OCI-LY7 (cell line): ENCODE results near the gene TMEM219. TPM values are rescaled to one million over a fixed set of nuclear protein-coding genes. Genes with fewer than 3 reads are reported as not detected.

Experiments
- BruUV-seq: library from RNA; stranded (reverse); fragments of 400-500 nt; replicated peaks from 2 replicates; lab custom pipeline; 2021; lab: Mats Ljungman, UMichigan
- CTCF ChIA-PET: fragments of 300-600 bp; sonication (Branson Sonifier 250); formaldehyde crosslinking; loops from one replicate; lab custom pipeline; 2022; ENCODE audit warnings: antibody characterized with exemption; ENCODE audit not compliant: unreplicated experiment; lab: Charles Lee
- POLR2A ChIA-PET: fragments of 300-600 bp; sonication (Branson Sonifier 250); formaldehyde crosslinking; loops from one replicate; lab custom pipeline; 2022; ENCODE audit warnings: antibody characterized with exemption; lab: Charles Lee
- DNase-seq: peaks from one replicate; pipeline ENCODE4 v3.0.0-alpha.2; 2015; ENCODE audit warnings: low spot score
- H2AFZ ChIP-seq: fragments of 200-600 bp; sonication (generic), shearing (Covaris generic); 2 replicates; pipeline ENCODE4 v1.6.1; 2014; ENCODE audit warnings: mild to moderate bottlenecking, antibody characterized with exemption, low read length, moderate library complexity
- H3K27ac ChIP-seq: fragments of 200-600 bp; sonication (generic); 2 replicates; pipeline ENCODE4 v1.5.1; 2014; ENCODE audit warnings: mixed run types, low read depth, mild to moderate bottlenecking, moderate library complexity, low read length, inconsistent platforms; ENCODE audit not compliant: poor library complexity, severe bottlenecking
- H3K36me3 ChIP-seq: fragments of 200-600 bp; sonication (generic); 2 replicates; pipeline ENCODE4 v1.6.1; 2014; ENCODE audit warnings: mild to moderate bottlenecking, antibody characterized with exemption, low read length, moderate library complexity, mixed read lengths; ENCODE audit not compliant: insufficient read depth
- H3K4me1 ChIP-seq: fragments of 200-600 bp; sonication (generic); 2 replicates; pipeline ENCODE4 v1.5.1; 2014; ENCODE audit warnings: mild to moderate bottlenecking, low read length; ENCODE audit not compliant: insufficient read depth, poor library complexity, severe bottlenecking
- H3K4me2 ChIP-seq: fragments of 200-600 bp; sonication (generic); 2 replicates; pipeline ENCODE4 v1.6.1; 2014; ENCODE audit warnings: mild to moderate bottlenecking, low read length
- H3K4me3 ChIP-seq: fragments of 200-600 bp; sonication (generic); 2 replicates; pipeline ENCODE4 v1.5.1; 2014; ENCODE audit warnings: mild to moderate bottlenecking, low read depth, low read length; ENCODE audit not compliant: poor library complexity, severe bottlenecking
- H3K79me2 ChIP-seq: fragments of 200-600 bp; sonication (generic); 2 replicates; pipeline ENCODE4 v1.6.1; 2016; ENCODE audit warnings: low read depth, mild to moderate bottlenecking, low read length, moderate library complexity, mixed read lengths; ENCODE audit not compliant: insufficient read depth
- H3K9me2 ChIP-seq: fragments of 200-600 bp; sonication (generic); 2 replicates; pipeline ENCODE4 v1.6.1; 2016; ENCODE audit warnings: mild to moderate bottlenecking, low read length, mixed read lengths; ENCODE audit not compliant: insufficient read depth
- H3K9me3 ChIP-seq: fragments of 200-600 bp; sonication (generic); 2 replicates; pipeline ENCODE4 v1.6.1; 2014; ENCODE audit warnings: mild to moderate bottlenecking, mixed run types, low read length, mixed read lengths
- H4K20me1 ChIP-seq: fragments of 200-600 bp; sonication (generic); 2 replicates; pipeline ENCODE4 v1.6.1; 2014; ENCODE audit warnings: mild to moderate bottlenecking, antibody characterized with exemption, low read length, moderate library complexity, mixed read lengths; ENCODE audit not compliant: insufficient read depth
- CTCF ChIP-seq: fragments of 200-600 bp; sonication (generic); conservative IDR thresholded peaks from 2 replicates; pipeline ENCODE4 v1.5.1; 2014; ENCODE audit warnings: mild to moderate bottlenecking, antibody characterized with exemption, low read length, moderate library complexity, mixed read lengths
- EZH2phosphoT487 ChIP-seq: fragments of 200-600 bp; sonication (generic); IDR thresholded peaks from 2 replicates; pipeline ENCODE4 v1.6.1; 2018; ENCODE audit warnings: low read depth, borderline replicate concordance, mild to moderate bottlenecking, mixed run types, antibody characterized with exemption, low read length, moderate library complexity, mixed read lengths
- intact Hi-C: fragments of 100-400 bp; cut with micrococcal nuclease; formaldehyde crosslinking; loops from one replicate; pipeline ENCODE4 v1.10.0; 2022; ENCODE audit not compliant: unreplicated experiment
- total RNA-seq, 2 experiments: library from RNA; depleted of rRNA in 1 of 2; stranded (reverse); fragments of >200 nt in 1 of 2; shearing (Covaris generic) in 1 of 2; gene quantifications; 2 replicates each; pipeline ENCODE4 v1.2.3, GENCODE V29; 2014 to 2022

TMEM219 gene
- total RNA-seq, 2 experiments from 2014 or later: 82.9 to 94.1 TPM

- no TSS peak for BruUV-seq
- Histone ChIP-seq H2AFZ (no peak overlapping the region), H3K4me3 (no peak overlapping the region), H3K79me2 (peaks cover 12% of the 10 kb centered on the region; the same call in 1 of the 2 replicates), H3K27ac (no peak overlapping the region), H3K9me3 (no peaks in the 10 kb centered on the region), H3K9me2 (no peaks in the 10 kb centered on the region), H4K20me1 (no peaks in the 10 kb centered on the region), H3K4me2 (no peak overlapping the region), H3K36me3 (peaks cover 74% of the 10 kb centered on the region), H3K4me1 (peaks cover 27% of the 10 kb centered on the region)
- POLR2A ChIA-PET: interaction anchor here (1.3 kb wide), 1 partner anchor 19 kb away, joined by 4 read pairs; the partner anchor contains the start of gene TAOK2
- intact Hi-C loops: loop anchor here (10.0 kb wide), 1 partner anchor 382 kb away; the partner anchor contains the start of genes MYL11 and TBC1D10B
- DNase-seq: no peak
- no peak for TF ChIP-seq EZH2phosphoT487
- no peak for TF ChIP-seq CTCF
- CTCF ChIA-PET: no interaction called here
Measured at GRCh38 chr16:29992344-29992967, 30.6 kb downstream of the TMEM219 start.

GRCh38 chr16:29993191-29993902 is 31.5 kb downstream of the TMEM219 start:
- no peak overlapping the region for H3K4me2 ChIP-seq

More at GRCh38 chr16:29993191-29993902, 31.5 kb downstream of the TMEM219 start:
- Histone ChIP-seq H3K79me2 (peaks cover 12% of the 10 kb centered on the region; the same call in 1 of the 2 replicates), H2AFZ (no peak overlapping the region), H3K9me3 (no peaks in the 10 kb centered on the region), H3K4me1 (peaks cover 27% of the 10 kb centered on the region), H4K20me1 (no peaks in the 10 kb centered on the region), H3K36me3 (peaks cover 74% of the 10 kb centered on the region), H3K4me3 (no peak overlapping the region), H3K9me2 (no peaks in the 10 kb centered on the region), H3K27ac (no peak overlapping the region)
- BruUV-seq: no TSS peak
- ChIA-PET CTCF (no interaction called here), POLR2A (interaction anchor here (0.6 to 2.9 kb wide), 4 partner anchors 20 to 1023 kb away, joined by 3 to 11 read pairs (median 4); partner anchors contain the start of genes KCTD13, TAOK2 and TMEM219)
- TF ChIP-seq CTCF (no peak), EZH2phosphoT487 (no peak)
- DNase-seq: no peak
- intact Hi-C loops: loop anchor here (10.0 kb wide), 1 partner anchor 381 kb away; the partner anchor contains the start of genes MYL11 and TBC1D10B
